Activated CD8-positive, alpha-beta memory T cell treated with anti-CD3 and anti-CD28 coated beads, Interleukin-2, amount 50 U/mL, for 24 hours (primary cell): Measurements from ENCODE around the gene ATRNL1.
"Not testable (repeated sequence)": the region's sequence is repeated elsewhere in the genome, so short reads cannot be mapped to it uniquely, and the experiment has no call there.

Experiments
- DNase-seq: peaks from one replicate; pipeline ENCODE4 v3.0.0-alpha.2; 2020; ENCODE audit errors: extremely low read depth

Gene ATRNL1

DNA sequence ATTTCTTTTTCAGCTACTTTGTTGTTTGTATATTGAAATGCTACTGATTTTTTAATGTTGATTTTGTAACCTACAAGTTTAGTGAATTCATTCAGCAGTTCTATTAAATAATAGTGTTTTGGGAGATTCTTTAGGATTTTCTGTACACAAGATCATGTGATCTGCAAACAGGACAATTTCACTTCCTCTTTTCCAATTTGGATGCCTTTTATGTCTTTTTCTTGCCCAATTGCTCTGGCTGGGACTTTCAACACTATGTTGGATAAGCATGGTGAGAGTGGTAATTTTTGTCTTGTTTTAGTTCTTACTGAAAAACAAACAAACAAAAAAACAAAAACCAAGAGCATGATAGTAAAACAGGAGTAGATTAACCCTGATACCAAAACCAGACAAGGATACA, 316.2 kb downstream of the ATRNL1 start:
- DNase-seq, result no peak

DNA sequence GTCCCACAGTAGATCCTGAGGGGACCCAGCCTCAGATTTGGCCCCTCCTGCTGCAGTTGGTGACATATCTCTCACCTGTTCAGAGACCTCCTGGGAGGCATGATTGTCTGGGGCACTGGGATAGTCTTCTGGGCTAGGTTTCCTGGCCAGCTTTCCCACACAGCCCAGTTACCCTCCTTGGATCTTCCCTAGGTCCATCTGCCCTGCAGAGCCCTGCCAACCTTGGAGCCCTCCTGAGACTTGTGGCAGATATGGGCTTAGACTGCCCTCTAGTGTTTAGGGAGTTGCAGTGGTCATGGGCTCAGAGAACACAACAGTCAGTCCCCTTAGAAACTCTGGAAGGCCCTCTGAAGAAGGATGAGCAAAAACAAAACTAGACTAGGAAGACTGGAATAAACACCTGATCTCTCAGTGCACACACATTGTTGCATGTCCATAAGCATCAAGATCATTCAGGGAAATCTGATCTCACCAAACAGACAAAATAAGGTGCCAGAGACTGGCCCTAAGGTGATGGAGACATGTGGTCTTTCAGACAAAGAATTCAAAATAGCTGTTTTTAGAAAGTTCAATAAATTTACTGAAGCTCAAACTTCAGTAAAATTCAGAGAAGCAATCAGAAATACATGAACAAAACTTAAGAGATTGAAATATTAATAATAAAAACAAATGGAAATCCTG, 324.6 kb downstream of the ATRNL1 start:
- no peak for DNase-seq

DNA sequence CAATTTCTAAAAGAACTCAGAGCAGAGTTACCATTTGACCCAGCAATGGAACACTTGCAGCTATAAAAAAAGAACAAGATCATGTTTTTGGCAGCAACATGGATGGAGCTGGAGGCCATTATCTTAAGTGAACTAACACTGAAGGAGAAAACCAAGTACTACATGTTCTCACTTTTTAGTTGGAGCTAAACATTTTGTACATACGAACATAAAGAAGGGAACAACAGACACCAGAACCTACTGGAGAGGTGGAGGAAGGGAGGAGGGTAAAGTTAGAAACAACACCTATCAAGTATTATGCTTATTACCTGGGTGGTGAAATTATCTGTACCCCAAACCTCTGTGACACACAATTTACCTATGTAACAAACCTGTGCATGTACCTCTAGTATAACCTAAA, 329.5 kb downstream of the ATRNL1 start:
- no peak for DNase-seq

DNA sequence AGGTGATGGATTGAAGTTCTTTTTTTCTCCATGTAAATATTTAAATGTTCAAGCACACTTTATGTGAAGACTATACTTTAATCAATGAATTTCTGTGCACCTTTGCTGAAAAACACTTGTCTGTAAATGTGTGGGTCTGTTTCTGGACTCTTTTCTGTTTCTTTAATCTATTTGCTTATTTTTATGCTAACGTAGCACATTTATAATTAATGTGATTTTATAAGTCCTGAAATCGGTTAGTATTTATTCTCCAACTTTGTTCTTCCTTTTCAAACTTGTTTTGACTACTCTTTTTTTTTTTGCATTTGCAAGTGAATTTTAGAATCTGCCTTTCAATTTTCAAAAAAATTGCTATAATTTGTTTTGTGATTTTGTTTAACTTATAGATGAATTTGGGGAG, 334.4 kb downstream of the ATRNL1 start:
- no peak for DNase-seq

GRCh38 chr10:115432188-115432819, 339.1 kb downstream of the ATRNL1 start:
- DNase-seq, result no peak

- no peak for DNase-seq
Observed at GRCh38 chr10:115436999-115437398, 343.8 kb downstream of the ATRNL1 start.

DNA sequence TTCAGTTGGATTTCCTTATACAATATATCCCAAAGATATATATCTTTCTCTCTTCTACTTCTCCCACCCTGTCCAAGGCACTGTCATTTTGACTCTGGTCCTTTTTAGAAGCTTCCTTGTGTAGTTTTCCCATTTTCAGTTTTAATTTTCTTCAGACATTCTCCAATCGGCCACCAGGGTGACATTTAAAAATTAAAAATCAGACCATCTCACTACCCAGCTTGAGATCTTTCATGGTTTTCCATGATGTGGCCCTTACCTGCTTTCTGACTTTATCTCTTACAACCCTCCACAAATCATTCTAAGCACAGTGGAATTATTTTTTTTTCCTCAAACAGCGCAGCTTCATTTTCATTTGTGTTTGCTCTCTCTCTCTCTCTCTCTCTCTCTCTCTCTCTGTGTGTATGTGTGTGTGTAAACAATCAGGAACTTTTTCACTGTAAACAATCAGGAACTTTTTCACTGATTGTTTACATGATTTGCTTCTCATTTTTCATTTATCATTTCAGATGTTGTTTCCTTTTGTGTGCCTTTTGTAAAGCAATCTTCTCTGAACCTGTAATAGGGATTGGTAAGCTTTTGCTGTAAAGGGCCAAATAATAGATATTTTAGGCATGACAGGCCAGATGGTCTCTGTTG, 348.9 kb downstream of the ATRNL1 start:
- DNase-seq, result no peak

DNA sequence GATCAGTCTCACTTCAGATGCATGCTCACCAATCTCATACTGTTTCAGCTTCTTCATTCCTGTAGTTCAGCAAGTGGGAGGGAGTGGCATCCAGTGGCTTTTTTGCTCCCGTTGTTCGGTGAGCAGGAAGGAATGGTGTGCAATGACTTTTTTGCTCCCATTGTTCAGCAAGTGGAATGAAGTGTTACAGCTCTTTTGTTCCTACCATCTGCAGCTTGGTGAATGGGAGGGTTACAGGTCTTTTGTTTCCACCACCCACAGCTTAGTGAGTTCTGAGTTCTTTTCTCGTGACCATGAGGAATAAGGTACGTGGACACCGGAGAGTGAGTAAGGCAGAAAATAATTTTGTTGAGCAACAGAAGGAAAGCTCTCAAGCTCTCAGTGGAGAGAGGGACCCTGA, 363.6 kb downstream of the ATRNL1 start:
- DNase-seq, result no peak

DNA sequence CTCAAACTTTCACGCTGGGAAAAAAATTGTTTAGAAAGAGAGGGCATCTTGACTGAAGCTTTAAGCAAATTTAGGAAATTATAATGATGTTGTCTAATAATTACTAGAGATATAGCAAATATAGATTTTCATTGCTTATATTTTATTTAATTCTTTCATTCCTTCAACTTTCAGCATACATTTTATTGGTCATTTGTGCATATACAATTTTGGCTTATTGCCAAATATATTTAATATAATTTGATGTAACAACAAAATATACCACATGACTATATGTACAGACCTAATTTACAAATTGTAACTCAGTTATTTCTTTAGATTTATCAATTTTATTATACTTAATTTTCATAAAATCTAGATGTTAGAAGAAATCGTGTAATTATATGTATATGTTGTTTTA, 390.1 kb downstream of the ATRNL1 start:
- no peak for DNase-seq

DNA sequence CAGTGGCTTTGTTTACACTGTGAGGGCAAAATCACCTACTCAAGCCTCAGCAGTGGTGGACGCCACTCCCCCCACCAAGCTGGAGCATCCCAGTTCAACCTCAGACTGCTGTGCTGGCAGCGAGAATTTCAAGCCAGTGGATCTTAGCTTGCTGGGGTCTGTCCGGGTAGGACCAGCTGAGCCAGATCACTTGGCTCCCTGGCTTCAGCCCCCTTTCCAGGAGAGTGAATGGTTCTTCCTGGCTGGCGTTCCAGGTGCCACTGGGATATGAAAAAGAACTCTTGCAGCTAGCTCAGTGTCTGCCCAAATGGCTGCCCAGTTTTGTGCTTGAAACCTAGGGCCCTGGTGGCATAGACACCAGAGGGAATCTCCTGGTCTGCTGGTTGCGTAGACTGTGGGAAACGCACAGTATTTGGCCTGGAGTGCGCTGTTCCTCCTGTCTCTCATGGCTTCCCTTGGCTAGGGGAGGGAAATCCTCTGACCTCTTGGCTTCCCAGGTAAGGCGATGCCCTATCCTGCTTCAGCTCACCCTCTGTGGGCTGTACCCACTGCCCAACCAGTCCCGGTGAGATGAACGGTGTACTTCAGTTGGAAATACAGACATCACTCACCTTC, 398.5 kb downstream of the ATRNL1 start:
- DNase-seq, result no peak

- no peak for DNase-seq
Observed at GRCh38 chr10:115503546-115503945, 410.4 kb downstream of the ATRNL1 start.

DNA sequence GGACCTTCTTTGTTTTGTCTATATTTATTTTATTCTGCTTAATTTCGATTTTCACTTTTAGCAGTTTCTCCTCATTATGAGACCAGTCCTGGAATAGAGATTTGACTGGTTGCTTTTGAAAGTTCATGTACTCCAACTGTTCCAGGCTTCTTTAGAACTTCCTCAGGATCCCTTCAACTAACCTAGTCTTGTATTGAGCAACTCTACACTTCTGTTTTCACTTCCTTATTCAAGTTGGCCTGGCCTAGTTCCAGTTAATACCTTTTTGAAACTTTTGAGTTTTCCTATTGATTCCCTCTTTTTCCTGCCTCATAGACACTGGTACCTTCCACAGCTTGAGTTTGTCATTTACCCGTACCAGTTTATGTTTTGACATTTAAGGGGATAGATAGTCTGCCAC, 421.7 kb downstream of the ATRNL1 start:
- DNase-seq, result no peak

DNA sequence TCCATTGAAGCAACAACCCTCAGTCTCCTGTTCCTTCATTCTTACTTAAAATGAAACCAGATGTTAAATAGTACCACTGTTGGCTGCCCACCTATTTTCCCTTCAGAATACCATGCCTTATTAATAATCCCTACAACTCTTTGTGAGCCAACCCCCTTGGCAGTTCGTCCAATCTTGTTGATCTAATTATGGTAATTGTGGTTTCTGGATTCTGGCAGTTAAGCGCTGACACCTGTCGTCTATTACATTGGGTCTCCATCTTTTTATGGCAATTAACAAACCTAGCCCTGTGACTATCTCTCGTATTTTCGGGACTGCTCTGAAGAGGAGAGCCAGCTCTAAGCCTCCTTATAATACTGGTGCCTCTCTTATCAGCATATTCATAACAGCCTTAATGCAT, 432.0 kb downstream of the ATRNL1 start:
- no peak for DNase-seq

GRCh38 chr10:115527682-115528081, 434.5 kb downstream of the ATRNL1 start:
- DNase-seq, result not testable (repeated sequence)

- DNase-seq, result not testable (repeated sequence)
Observed at GRCh38 chr10:115536401-115536800, 443.2 kb downstream of the ATRNL1 start.

DNA sequence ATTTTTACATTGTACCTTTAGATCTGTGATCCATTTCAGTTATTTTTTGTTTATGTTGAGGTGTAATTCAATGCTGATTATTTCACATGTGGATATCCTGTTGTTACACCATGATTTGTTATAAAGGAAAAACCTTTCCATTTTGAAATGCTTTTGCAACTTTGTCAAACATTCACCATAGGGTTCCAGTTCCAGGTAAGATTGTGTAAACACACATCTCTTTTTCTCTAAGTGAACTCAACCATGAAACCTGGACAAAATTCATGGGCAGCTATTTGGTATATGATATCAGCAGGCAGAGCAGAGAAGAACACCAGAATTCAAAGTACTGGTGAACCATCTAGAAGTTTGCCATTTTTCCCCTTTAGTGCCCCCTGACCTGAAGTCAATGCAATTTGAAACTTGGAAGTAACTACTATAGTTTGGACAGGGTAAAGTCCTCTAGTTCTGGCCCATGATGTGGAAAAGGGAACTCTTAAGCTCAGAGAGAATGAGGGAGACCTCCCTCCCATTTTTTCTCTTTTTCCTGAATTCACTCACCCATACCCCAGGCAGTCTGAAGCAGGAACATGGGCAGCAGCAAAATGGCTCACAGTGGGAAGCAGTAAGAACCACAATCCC, 446.1 kb downstream of the ATRNL1 start:
- DNase-seq, result no peak

- no peak for DNase-seq
Observed at GRCh38 chr10:115555887-115556402, 462.8 kb downstream of the ATRNL1 start.

GRCh38 chr10:115558252-115558651, 465.1 kb downstream of the ATRNL1 start:
- DNase-seq, result no peak

GRCh38 chr10:115566867-115567266, 473.7 kb downstream of the ATRNL1 start:
- no peak for DNase-seq

DNA sequence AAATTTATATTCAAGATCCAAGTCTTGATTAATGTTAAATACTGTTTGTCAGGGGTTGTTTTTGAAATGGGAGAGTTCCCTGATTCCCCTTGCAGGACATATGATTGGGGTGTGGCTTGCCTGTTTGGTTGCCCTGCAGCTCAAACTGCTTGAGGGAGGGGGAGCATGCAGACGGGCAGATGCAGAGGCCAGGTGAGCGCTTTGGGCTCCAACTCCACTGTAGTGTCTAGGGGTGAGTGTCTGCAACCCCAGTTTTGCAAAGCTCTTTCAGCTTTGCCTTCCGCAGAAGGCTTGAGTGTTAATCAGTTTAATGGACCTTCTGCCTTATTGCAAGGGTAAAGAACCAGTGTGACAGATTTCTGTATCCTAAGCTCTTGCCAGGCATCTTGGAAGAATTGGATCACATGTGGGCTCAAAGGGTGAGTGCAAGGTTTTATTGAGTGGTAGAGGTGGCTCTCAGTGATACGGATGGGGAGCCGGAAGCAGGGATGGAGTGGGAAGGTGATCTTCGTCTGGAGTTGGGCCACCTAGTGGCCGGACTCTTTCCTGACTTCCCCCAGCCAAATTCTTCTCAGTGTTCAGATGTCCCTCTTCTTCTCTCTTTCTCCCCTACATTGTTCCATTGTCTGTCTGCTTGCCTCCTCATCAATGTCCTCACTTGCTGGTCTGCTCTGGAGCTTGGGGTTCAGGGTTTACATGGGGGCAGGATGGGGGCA, 479.7 kb downstream of the ATRNL1 start:
- no peak for DNase-seq

DNA sequence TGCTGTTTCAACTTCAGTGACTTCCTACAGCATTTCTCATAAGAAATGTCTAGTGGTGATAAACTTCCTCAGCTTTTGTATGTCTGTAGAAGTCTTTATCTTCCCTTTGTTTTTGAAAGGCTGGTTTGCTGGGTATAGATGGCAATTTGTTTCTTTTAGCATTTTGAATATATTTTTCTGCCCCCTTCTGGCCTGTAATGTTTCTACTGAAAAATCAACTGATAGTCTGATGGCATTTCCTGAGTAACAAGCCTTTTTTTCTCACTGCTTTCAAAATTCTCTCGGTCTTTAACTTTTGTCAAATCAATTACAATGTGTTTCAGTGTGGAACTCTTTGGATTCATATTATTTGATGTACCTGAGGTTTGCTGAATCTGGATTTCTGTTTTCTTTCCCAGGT, 487.1 kb downstream of the ATRNL1 start:
- no peak for DNase-seq

- DNase-seq, result no peak
Observed at GRCh38 chr10:115593060-115593459, 499.9 kb downstream of the ATRNL1 start.
